T-helper 2 cell treated with Interferon-gamma antibody and Interleukin-4, amounts not matched to agents 100 ng/mL and 5 ng/mL, for 36 hours (primary cell): ENCODE results near the gene KRT13. TPM values are rescaled to one million over a fixed set of nuclear protein-coding genes. Genes with fewer than 3 reads are reported as not detected.

Experiments
- intact Hi-C: fragments of 100-400 bp; cut with micrococcal nuclease; formaldehyde crosslinking; loops from one replicate; pipeline ENCODE4 v1.15.1; 2023
- total RNA-seq: library from RNA; stranded (reverse); gene quantifications from 2 replicates; pipeline ENCODE4 v1.2.3, GENCODE V29; 2022

KRT13 gene
- total RNA-seq, 1 donor from 2014 or later, result not detected

- intact Hi-C loops, result no loop called here
Measured at GRCh38 chr17:41520821-41521521, 15.6 kb upstream of the KRT13 start.

- intact Hi-C loops, result no loop called here
Measured at GRCh38 chr17:41519501-41520224, 14.3 kb upstream of the KRT13 start.

GRCh38 chr17:41518789-41519449 lies 13.5 kb upstream of the KRT13 start, which contains the start of gene KRT15:
KRT15 (minus strand) TSS chr17:41518890; CDS start chr17:41518827, 63 bp downstream.
- intact Hi-C loops, result no loop called here

- intact Hi-C loops, result no loop called here
Measured at GRCh38 chr17:41518031-41518430, 12.6 kb upstream of the KRT13 start.

DNA sequence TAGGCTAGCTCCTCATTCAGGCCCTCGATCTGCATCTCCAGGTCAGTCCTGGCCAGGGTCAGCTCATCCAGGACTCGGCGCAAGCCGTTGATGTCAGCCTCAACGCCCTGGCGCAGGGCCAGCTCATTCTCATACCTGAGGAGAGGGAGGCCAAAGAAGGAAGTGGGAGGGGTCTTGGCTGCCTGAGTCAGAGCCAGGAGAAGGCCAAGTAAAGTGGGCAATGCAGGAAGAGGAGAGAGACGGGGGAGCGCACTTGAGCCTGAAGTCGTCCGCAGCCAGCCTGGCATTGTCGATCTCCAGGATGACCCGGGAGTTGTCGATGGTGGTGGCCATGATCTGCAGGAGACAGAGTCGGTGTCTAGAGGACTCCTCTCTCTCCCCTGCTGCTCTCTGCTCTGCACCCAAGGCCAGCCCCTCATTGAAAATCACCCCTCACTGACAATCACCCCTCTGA lies 11.4 kb upstream of the KRT13 start:
- intact Hi-C loops, result no loop called here

DNA sequence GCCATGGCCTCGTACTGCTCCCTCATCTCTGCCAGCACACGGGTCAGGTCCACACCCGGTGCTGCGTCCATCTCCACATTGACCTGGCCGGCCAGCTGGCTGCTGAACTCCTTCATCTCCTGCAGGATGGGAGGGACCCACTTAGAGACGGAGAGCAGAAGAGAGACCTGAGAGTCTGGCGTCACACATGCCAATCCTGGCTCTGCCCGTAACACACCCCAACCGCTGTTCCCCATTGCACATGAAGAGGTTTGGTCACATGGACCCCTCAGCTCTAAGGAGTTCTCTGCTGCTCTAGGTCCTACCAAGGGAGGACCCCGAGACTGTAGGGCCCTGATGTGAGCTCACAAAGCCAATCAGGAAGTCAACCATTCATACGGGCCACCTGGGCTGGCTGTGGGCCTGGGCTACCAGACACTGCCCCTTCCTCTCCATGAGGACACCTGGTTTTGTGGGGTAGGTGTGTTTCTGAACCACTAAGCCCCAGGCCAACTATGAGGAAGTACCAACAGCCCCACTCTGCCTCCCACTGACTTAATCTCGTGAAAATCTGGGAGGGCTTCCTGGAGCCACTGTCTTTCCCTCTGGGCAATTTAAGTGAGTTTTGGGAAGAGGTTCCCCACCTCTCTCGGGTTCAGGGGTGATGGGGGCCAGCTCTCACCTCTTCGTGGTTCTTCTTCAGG lies 10.9 kb upstream of the KRT13 start:
- intact Hi-C loops, result no loop called here

DNA sequence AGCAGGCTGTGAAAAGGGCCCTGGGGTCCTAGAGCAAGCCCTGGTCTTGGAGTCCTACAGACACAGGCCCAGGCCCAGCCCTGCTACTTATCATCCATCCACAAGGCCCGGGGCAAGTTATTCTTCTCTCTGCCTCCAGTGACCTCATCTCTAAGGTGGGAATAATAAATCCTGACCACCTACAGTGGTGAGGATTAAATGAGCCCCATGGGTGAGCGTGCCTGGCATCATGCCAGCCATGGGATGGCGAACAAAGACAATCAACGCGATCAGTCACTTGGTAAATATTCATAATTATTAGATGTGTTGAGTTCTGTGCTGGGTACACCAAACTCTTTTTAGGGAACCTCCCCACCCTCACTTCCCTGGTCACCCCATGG lies 7.7 kb upstream of the KRT13 start:
- intact Hi-C loops, result no loop called here

GRCh38 chr17:41512546-41513167 lies 7.2 kb upstream of the KRT13 start:
- intact Hi-C loops, result no loop called here

DNA sequence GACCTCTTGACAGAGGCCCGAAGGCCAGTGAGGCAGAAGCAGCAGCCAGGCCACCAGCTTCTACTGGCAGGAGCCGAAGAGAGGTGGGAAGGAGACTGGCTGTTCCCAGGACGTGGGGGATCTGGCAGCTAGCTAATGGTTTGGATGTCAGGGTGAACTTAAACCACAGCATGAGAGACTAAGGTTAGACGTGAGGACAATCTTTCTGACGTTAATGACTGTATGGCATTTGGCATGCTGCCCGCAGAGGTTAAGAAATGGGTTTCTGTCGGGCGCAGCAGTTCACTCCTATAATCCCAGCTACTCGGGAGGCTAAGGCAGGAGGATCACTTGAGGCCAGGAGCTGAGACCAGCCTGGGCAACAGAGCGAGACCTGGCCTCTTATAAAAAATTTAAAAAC lies 6.3 kb upstream of the KRT13 start:
- intact Hi-C loops, result no loop called here

GRCh38 chr17:41511116-41511515 lies 5.7 kb upstream of the KRT13 start:
- intact Hi-C loops, result no loop called here

DNA sequence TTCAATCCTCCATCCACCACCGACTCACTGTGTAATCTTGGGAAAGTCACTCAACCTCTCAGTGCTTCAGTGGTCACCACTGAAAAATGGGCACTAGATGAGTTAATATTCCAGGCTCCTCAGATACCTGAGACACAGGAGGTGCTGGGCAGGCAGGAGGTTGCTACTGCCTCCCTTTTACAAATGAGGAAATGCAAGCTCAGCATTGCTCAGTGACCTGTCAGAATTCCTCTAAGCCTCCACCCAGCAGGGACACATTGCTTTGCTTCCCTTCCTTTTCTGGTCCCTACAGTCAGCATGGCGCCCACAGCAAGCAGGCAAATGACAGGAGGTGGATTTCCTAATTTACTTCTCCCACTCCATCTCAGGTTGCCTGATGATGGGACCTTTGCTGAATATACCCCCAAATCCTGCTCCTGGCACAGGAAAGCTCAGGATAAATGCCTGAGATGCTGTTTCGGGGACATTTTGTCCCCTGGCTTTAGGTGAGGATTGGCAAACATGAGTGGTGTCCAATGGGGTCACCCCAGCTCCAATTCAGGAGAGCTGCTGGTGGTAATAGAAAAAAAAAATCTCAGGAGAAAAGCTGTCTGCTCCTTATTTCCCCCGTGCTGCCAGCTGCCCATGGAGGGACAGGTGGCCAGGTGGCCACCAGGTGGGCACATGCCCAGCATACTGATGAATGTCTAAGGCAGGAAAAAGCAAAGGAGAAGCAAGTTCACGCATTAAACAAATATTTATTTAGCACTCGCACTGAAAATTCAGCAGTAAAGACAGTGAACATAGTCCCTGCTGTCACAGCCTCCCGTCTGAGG lies 5.0 kb upstream of the KRT13 start:
- intact Hi-C loops, result no loop called here

DNA sequence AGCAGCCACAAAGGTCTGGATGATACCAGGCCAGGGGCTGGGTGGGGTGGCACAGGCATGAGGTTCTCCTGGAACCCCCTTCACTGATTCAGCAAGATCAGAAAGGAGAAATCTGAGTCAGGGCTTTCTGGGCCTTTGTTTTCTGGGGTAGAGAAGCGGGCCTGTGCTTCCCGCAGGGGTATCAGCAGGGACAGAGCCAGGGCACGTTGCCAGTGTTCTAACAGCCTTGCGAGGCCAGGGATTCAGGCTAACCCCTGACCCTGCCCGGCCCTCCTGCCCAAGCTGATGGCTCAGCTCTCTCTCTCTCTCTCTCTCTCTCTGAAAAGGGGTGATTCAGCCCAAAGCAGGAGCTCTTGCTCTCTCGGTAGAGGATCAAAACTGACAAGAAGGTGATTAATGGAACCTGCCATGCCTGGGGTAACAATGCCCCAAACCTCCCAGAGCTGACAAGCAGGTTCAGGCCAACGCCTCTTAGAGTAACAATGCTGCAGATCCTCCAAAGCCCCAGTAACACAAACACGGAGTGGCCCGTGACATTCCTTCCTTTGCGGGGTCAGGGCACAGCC lies 2.0 kb upstream of the KRT13 start:
- intact Hi-C loops, result no loop called here

DNA sequence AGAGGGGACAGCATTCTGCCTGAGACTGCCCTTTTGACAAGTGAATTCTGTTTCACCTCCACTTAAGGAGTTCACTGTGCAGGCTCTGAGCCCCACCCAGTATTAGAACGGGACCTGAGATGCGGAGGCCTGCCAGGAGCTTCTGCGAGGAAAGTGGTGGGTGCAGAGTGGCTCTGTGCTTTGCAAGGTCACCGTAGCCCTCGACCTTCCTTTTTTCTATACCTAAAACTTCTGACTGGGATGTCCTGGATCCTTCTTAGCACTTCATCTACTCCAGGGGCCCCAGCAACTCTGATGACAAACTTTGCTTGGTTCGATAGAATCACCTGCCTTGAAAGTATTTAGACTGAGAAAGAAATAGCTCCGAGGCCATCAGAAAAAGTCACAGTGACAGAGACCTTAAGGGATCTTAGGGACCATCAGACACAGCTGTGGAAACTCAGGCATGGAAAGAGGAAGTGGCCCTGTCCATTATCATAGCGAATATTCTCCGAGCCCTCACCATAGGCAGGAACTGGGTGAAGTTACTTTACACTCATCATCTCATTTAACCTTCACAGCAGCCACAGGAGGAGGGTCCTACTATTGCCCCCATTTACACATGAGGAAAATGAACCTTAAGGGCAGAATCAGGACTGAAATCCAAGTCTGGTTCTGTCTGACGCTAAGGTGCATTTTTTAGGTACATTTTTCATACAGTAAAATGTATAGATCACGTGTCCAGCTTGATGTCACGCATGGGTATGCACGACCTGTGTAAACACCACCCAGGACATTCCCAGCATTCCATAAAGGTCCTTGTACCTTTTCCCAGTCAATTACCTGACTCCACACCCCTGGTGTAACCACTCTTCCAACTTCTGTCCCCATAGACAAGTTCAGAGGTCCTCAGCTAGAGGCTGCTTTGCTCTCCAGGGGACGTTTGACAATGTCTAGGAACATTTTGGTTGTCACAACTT lies 676 bp upstream of the KRT13 start:
- intact Hi-C loops, result no loop called here

- intact Hi-C loops, result no loop called here
Measured at GRCh38 chr17:41504246-41504977, 1.0 kb downstream of the KRT13 start.

GRCh38 chr17:41503202-41503601 lies 2.2 kb downstream of the KRT13 start:
- intact Hi-C loops, result no loop called here

DNA sequence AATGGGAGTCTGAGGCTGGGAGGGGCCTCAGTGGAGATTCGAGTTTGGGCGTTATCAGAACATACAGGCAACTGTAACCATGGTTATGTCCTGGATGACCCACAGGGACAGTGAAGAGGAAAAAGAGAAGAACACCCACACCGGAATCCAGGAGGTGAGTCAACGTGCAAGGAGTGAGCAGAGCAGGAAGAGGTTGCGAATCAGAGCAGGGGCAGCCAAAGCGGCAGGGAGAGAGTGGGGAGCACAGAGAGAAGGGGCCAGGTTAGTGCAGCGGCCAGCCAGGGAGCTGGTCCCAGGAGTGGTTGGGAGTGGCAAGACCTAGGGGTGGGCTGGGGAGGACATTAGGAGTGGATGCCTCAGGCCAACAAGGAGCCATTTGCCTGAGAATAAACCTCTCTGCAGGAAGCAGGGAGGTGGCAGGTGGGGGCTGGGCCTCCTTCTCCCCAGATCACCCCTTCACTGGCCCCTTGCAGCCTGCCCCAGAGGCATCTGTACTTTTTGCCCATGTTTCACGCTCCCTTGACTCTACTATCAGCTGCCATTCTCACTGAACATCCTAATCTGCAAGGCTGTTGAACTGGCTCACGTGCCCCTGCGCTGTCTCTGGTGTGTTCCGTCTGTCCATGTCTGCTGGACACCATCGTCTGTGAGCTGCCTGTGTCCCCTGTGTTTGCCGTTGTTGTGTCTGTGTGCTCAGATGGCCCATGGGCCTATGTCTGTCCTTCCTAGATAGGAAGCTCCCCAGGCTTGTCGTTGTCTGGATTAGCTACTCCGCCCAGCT lies 5.1 kb downstream of the KRT13 start:
- intact Hi-C loops, result no loop called here

DNA sequence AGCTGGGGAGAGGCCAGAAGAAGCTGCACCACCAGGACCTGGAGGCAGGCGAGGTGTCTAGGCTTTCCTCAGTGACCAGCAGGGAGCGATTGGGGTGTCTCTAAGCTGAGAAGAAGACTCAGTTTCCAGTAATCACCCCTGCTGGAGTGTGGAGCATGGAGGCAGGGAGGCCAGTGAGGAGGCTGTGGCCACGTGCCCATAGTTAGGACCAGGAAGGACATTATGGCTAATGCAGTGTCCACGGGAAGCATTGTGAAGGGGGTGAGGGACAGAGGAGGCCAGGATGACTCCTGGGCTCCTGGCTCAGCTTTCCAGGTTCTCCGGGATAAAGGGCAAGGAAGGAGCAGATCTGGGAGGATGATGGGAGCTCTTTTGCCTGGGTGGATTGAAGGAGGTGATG lies 5.7 kb downstream of the KRT13 start:
- intact Hi-C loops, result no loop called here
